Measurements from ENCODE around the gene ANO8. TPM values are rescaled to one million over a fixed set of nuclear protein-coding genes. Genes with fewer than 3 reads are reported as not detected.
A peak's percentile ranks its signal among the peaks of the same experiment; 100 is the strongest.

Gene ANO8
- total and polyA plus RNA-seq, 2 of the 13 experiments (the other 11 are each of a cell fraction or from before 2014, with no cell fraction given) = 1.8 to 3.5 TPM

DNA sequence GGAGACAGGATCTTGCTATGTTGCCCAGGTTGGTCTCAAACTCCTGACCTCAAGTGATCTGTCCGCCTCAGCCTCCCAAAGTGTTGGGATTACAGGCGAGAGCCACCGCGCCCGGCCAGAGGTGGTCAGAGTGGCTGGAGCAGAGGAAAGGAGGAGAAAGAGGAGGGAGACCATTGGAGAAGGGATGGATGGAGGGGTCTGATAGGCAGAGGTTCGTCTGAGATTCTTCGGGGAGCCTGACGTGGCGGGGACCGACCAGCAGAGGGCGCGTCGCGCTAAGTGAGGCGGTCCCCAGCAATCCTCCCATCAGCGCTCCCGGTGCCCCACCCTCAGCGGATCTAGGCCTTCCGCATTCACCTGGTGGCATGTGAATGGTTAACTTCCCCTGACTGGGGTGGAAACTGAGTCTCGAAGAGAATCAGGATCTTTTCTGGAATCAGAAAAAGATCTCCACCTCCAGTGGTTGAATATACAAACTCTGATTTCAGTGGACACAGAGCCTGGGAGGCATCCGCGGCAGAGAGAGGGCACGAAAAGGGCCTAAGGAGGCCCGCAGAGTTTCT is 11.5 kb upstream of the ANO8 start (continued):
- TF ChIP-seq, protein P1, sequence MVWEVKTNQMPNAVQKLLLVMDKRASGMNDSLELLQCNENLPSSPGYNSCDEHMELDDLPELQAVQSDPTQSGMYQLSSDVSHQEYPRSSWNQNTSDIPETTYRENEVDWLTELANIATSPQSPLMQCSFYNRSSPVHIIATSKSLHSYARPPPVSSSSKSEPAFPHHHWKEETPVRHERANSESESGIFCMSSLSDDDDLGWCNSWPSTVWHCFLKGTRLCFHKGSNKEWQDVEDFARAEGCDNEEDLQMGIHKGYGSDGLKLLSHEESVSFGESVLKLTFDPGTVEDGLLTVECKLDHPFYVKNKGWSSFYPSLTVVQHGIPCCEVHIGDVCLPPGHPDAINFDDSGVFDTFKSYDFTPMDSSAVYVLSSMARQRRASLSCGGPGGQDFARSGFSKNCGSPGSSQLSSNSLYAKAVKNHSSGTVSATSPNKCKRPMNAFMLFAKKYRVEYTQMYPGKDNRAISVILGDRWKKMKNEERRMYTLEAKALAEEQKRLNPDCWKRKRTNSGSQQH (CRISPR knock-in tag; IDR thresholded peaks at IDR 0.05; ENCODE audit: low read depth) = no peak
- TF ChIP-seq DNMT1 (CRISPR knock-in tag; IDR thresholded peaks at IDR 0.05) (no peak), ZNF343 (CRISPR knock-in tag; IDR thresholded peaks at IDR 0.05) (no peak), ZMYM2 (CRISPR knock-in tag; IDR thresholded peaks at IDR 0.05) (no peak), ZNF589 (CRISPR knock-in tag; conservative IDR thresholded peaks at IDR 0.05) (no peak), MAF1 (CRISPR knock-in tag; IDR thresholded peaks at IDR 0.05; ENCODE audit: borderline replicate concordance) (no peak), THAP11 (CRISPR knock-in tag; IDR thresholded peaks at IDR 0.05) (peak; percentile 59; the same call in 1 of the 2 replicates), ZNF546 (CRISPR knock-in tag; conservative IDR thresholded peaks at IDR 0.05) (no peak), NFATC3 (CRISPR knock-in tag; IDR thresholded peaks at IDR 0.05) (no peak), EZH2 (conservative IDR thresholded peaks at IDR 0.05; ENCODE audit: low read depth, low read length) (no peak), HES4 (CRISPR knock-in tag; IDR thresholded peaks at IDR 0.05; ENCODE audit: borderline replicate concordance) (no peak), ZNF570 (CRISPR knock-in tag; IDR thresholded peaks at IDR 0.05; ENCODE audit: borderline replicate concordance) (no peak), ZNF354B (CRISPR knock-in tag; IDR thresholded peaks at IDR 0.05) (no peak), ZNF235 (CRISPR knock-in tag; IDR thresholded peaks at IDR 0.05; ENCODE audit: borderline replicate concordance) (no peak), ZNF761 (CRISPR knock-in tag; conservative IDR thresholded peaks at IDR 0.05) (no peak), ZNF580 (CRISPR knock-in tag; IDR thresholded peaks at IDR 0.05; ENCODE audit: borderline replicate concordance, low read depth) (0 out of 2 replicates have a peak, but pooled peaks have one; percentile 21), SOX13 (IDR thresholded peaks at IDR 0.05) (no peak), SOX13 (CRISPR knock-in tag; conservative IDR thresholded peaks at IDR 0.05 in 1 of 2, IDR thresholded peaks at IDR 0.05 in 1 of 2) (no peak), HDAC2 (CRISPR knock-in tag; IDR thresholded peaks at IDR 0.05) (no peak), MBD4 (IDR thresholded peaks at IDR 0.05; ENCODE audit: borderline replicate concordance, low read length) (no peak), JUN (CRISPR knock-in tag; IDR thresholded peaks at IDR 0.05) (no peak), ZNF441 (CRISPR knock-in tag; IDR thresholded peaks at IDR 0.05; ENCODE audit: borderline replicate concordance) (no peak), SMAD3 (CRISPR knock-in tag; IDR thresholded peaks at IDR 0.05) (no peak)
- TF ChIP-seq, protein P2, sequence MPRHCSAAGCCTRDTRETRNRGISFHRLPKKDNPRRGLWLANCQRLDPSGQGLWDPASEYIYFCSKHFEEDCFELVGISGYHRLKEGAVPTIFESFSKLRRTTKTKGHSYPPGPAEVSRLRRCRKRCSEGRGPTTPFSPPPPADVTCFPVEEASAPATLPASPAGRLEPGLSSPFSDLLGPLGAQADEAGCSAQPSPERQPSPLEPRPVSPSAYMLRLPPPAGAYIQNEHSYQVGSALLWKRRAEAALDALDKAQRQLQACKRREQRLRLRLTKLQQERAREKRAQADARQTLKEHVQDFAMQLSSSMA (CRISPR knock-in tag; IDR thresholded peaks at IDR 0.05) = 0 out of 2 replicates have a peak, but pooled peaks have one; percentile 32
- TF ChIP-seq, protein P3, sequence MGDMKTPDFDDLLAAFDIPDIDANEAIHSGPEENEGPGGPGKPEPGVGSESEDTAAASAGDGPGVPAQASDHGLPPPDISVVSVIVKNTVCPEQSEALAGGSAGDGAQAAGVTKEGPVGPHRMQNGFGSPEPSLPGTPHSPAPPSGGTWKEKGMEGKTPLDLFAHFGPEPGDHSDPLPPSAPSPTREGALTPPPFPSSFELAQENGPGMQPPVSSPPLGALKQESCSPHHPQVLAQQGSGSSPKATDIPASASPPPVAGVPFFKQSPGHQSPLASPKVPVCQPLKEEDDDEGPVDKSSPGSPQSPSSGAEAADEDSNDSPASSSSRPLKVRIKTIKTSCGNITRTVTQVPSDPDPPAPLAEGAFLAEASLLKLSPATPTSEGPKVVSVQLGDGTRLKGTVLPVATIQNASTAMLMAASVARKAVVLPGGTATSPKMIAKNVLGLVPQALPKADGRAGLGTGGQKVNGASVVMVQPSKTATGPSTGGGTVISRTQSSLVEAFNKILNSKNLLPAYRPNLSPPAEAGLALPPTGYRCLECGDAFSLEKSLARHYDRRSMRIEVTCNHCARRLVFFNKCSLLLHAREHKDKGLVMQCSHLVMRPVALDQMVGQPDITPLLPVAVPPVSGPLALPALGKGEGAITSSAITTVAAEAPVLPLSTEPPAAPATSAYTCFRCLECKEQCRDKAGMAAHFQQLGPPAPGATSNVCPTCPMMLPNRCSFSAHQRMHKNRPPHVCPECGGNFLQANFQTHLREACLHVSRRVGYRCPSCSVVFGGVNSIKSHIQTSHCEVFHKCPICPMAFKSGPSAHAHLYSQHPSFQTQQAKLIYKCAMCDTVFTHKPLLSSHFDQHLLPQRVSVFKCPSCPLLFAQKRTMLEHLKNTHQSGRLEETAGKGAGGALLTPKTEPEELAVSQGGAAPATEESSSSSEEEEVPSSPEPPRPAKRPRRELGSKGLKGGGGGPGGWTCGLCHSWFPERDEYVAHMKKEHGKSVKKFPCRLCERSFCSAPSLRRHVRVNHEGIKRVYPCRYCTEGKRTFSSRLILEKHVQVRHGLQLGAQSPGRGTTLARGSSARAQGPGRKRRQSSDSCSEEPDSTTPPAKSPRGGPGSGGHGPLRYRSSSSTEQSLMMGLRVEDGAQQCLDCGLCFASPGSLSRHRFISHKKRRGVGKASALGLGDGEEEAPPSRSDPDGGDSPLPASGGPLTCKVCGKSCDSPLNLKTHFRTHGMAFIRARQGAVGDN (CRISPR knock-in tag; IDR thresholded peaks at IDR 0.05) = peak; percentile 51
- TF ChIP-seq, protein P4, sequence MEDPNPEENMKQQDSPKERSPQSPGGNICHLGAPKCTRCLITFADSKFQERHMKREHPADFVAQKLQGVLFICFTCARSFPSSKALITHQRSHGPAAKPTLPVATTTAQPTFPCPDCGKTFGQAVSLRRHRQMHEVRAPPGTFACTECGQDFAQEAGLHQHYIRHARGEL (CRISPR knock-in tag; IDR thresholded peaks at IDR 0.05) = no peak
